Activated CD4-positive, alpha-beta T cell treated with anti-CD3 and anti-CD28 coated beads, Interleukin-2, amount 50 U/mL, for 24 hours (primary cell): ENCODE measurements around the gene DOK5.
"Not testable (repeated sequence)": the region's sequence is repeated elsewhere in the genome, so short reads cannot be mapped to it uniquely, and the experiment has no call there.

Experiments
- DNase-seq, 2 donors: peaks; one replicate each; pipeline ENCODE4 v3.0.0-alpha.2; 2020; ENCODE audit warnings: low read depth in 1 of 2, low spot score in 1 of 2

Gene DOK5

GRCh38 chr20:54475334-54476168 lies at the start of gene DOK5:
DOK5 (plus strand) TSS chr20:54475593; CDS start chr20:54475947, 354 bp downstream.
- DNase-seq: no peak

- DNase-seq: no peak
Observed at GRCh38 chr20:54429364-54429763, 46.0 kb upstream of the DOK5 start.

- no peak for DNase-seq
Observed at GRCh38 chr20:54431156-54431944, 44.0 kb upstream of the DOK5 start.

- DNase-seq: no peak
Observed at GRCh38 chr20:54432966-54433365, 42.4 kb upstream of the DOK5 start.

- no peak for DNase-seq
Observed at GRCh38 chr20:54433636-54434035, 41.8 kb upstream of the DOK5 start.

- DNase-seq: no peak
Observed at GRCh38 chr20:54434196-54434595, 41.2 kb upstream of the DOK5 start.

GRCh38 chr20:54435015-54435414 lies 40.4 kb upstream of the DOK5 start:
- no peak for DNase-seq

- DNase-seq: not testable (repeated sequence)
Observed at GRCh38 chr20:54436410-54436809, 39.0 kb upstream of the DOK5 start.

- no peak for DNase-seq
Observed at GRCh38 chr20:54438166-54438565, 37.2 kb upstream of the DOK5 start.

GRCh38 chr20:54450207-54450606 lies 25.2 kb upstream of the DOK5 start:
- DNase-seq: no peak

- DNase-seq: no peak
Observed at GRCh38 chr20:54451171-54451570, 24.2 kb upstream of the DOK5 start.

GRCh38 chr20:54452277-54452676 lies 23.1 kb upstream of the DOK5 start:
- no peak for DNase-seq

GRCh38 chr20:54454982-54455381 lies 20.4 kb upstream of the DOK5 start:
- no peak for DNase-seq

GRCh38 chr20:54456423-54456822 lies 19.0 kb upstream of the DOK5 start:
- DNase-seq: no peak

- no peak for DNase-seq
Observed at GRCh38 chr20:54456961-54457360, 18.4 kb upstream of the DOK5 start.

GRCh38 chr20:54458219-54458618 lies 17.2 kb upstream of the DOK5 start:
- no peak for DNase-seq

- DNase-seq: no peak
Observed at GRCh38 chr20:54459279-54459678, 16.1 kb upstream of the DOK5 start.

GRCh38 chr20:54464003-54464402 lies 11.4 kb upstream of the DOK5 start:
- DNase-seq: no peak

GRCh38 chr20:54466127-54466526 lies 9.3 kb upstream of the DOK5 start:
- DNase-seq: no peak

GRCh38 chr20:54467622-54468021 lies 7.8 kb upstream of the DOK5 start:
- DNase-seq: no peak

- DNase-seq: no peak
Observed at GRCh38 chr20:54468082-54468481, 7.3 kb upstream of the DOK5 start.

- no peak for DNase-seq
Observed at GRCh38 chr20:54469293-54469692, 6.1 kb upstream of the DOK5 start.
